WTC11 (cell line): ENCODE results near the gene AP5B1. TPM values are rescaled to one million over a fixed set of nuclear protein-coding genes. Genes with fewer than 3 reads are reported as not detected.

Source experiments
- ATAC-seq: fragments of 200-7000 bp; cut with Tn5 transposase; 2 replicates; pipeline ENCODE4 v1.10.0; 2021; ENCODE audit warnings: mild to moderate bottlenecking, moderate library complexity
- CTCF ChIA-PET: fragments of 300-600 bp; sonication (Branson Sonifier 250); formaldehyde crosslinking; loops from one replicate; lab custom pipeline; 2021; ENCODE audit warnings: antibody characterized with exemption; lab: Charles Lee
- POLR2A ChIA-PET: fragments of 350-600 bp; sonication (Branson Sonifier 250); formaldehyde crosslinking; loops from one replicate; lab custom pipeline; 2021; ENCODE audit warnings: antibody characterized with exemption; lab: Charles Lee
- DNase-seq: peaks from one replicate; pipeline ENCODE4 v3.0.0; 2021; ENCODE audit warnings: low spot score
- H3K27ac Mint-ChIP-seq: 2 replicates; pipeline ENCODE4 v1.8.0; 2021; ENCODE audit warnings: mixed read lengths
- H3K27me3 Mint-ChIP-seq: 2 replicates; pipeline ENCODE4 v1.8.0; 2021; ENCODE audit warnings: low read depth, mild to moderate bottlenecking, moderate library complexity, mixed read lengths
- H3K36me3 Mint-ChIP-seq: 2 replicates; pipeline ENCODE4 v1.8.0; 2021; ENCODE audit warnings: mixed read lengths
- H3K4me1 Mint-ChIP-seq: 2 replicates; pipeline ENCODE4 v1.8.0; 2022; ENCODE audit warnings: mixed read lengths
- H3K4me3 Mint-ChIP-seq: 2 replicates; pipeline ENCODE4 v1.8.0; 2021; ENCODE audit warnings: mild to moderate bottlenecking, moderate library complexity, mixed read lengths
- H3K9me3 Mint-ChIP-seq: 2 replicates; pipeline ENCODE4 v1.8.0; 2021; ENCODE audit warnings: mixed read lengths
- AR ChIP-seq: fragments of 250-450 bp; sonication (Bioruptor Pico); IDR thresholded peaks from 2 replicates; pipeline ENCODE4 v1.9.0; 2021; ENCODE audit warnings: mild to moderate bottlenecking
- ARID4B ChIP-seq: sonication (generic); formaldehyde crosslinking; IDR thresholded peaks from 2 replicates; pipeline ENCODE4 v1.8.0; 2023; ENCODE audit warnings: missing genetic modification reagents, mild to moderate bottlenecking, borderline replicate concordance
- FOXP1 ChIP-seq: sonication (generic); formaldehyde crosslinking; IDR thresholded peaks from 2 replicates; pipeline ENCODE4 v1.8.0; 2022; ENCODE audit warnings: missing genetic modification reagents, mild to moderate bottlenecking, moderate library complexity, borderline replicate concordance
- JAZF1 ChIP-seq: fragments of 250-450 bp; sonication (Bioruptor Pico); IDR thresholded peaks from 2 replicates; pipeline ENCODE4 v1.9.0; 2021; ENCODE audit warnings: moderate library complexity, mild to moderate bottlenecking, inconsistent platforms
- KAT7 ChIP-seq: sonication (generic); formaldehyde crosslinking; IDR thresholded peaks from 2 replicates; pipeline ENCODE4 v1.8.1; 2023; ENCODE audit warnings: missing genetic modification reagents, mild to moderate bottlenecking, borderline replicate concordance
- NFYB ChIP-seq: sonication (generic); formaldehyde crosslinking; conservative IDR thresholded peaks from 2 replicates; pipeline ENCODE4 v1.8.0; 2022; ENCODE audit warnings: low read depth, missing genetic modification reagents
- NR1H2 ChIP-seq: sonication (generic); formaldehyde crosslinking; IDR thresholded peaks from 2 replicates; pipeline ENCODE4 v1.9.0; 2021; ENCODE audit warnings: mild to moderate bottlenecking, moderate library complexity, missing genetic modification reagents
- OVOL2 ChIP-seq: fragments of 250-450 bp; sonication (Bioruptor Pico); IDR thresholded peaks from 2 replicates; pipeline ENCODE4 v1.9.0; 2021; ENCODE audit warnings: mild to moderate bottlenecking, borderline replicate concordance
- PRRX2 ChIP-seq: fragments of 250-450 bp; sonication (Bioruptor Pico); IDR thresholded peaks from 2 replicates; pipeline ENCODE4 v1.8.0; 2021; ENCODE audit warnings: mild to moderate bottlenecking
- USF2 ChIP-seq: sonication (generic); formaldehyde crosslinking; IDR thresholded peaks from 2 replicates; pipeline ENCODE4 v1.8.1; 2023; ENCODE audit warnings: mild to moderate bottlenecking, missing genetic modification reagents, moderate library complexity
- ZMAT4 ChIP-seq: fragments of 250-450 bp; sonication (Bioruptor Pico); IDR thresholded peaks from 2 replicates; pipeline ENCODE4 v1.9.0; 2021; ENCODE audit warnings: mild to moderate bottlenecking
- ZNF121 ChIP-seq: sonication (generic); formaldehyde crosslinking; IDR thresholded peaks from 2 replicates; pipeline ENCODE4 v1.8.0; 2023; ENCODE audit warnings: missing genetic modification reagents
- ZNF416 ChIP-seq: fragments of 250-450 bp; sonication (Bioruptor Pico); IDR thresholded peaks from 2 replicates; pipeline ENCODE4 v1.9.0; 2021; ENCODE audit warnings: mild to moderate bottlenecking, inconsistent platforms
- ZNF423 ChIP-seq: fragments of 250-450 bp; sonication (Bioruptor Pico); IDR thresholded peaks from 2 replicates; pipeline ENCODE4 v2.1.2; 2022; ENCODE audit warnings: mild to moderate bottlenecking, moderate library complexity
- total RNA-seq: library from RNA; stranded (reverse); gene quantifications from 3 replicates; pipeline ENCODE4 v1.2.3, GENCODE V29; 2021

Gene AP5B1
- total RNA-seq, 1 experiment from 2014 or later: 17.2 TPM

- TF ChIP-seq ARID4B (CRISPR knock-in tag) (no peak), NR1H2 (CRISPR knock-in tag) (no peak), JAZF1 (CRISPR knock-in tag) (no peak), FOXP1 (CRISPR knock-in tag) (no peak), OVOL2 (CRISPR knock-in tag) (no peak), PRRX2 (CRISPR knock-in tag) (no peak), ZNF416 (CRISPR knock-in tag) (no peak), AR (CRISPR knock-in tag) (no peak), ZNF121 (no peak), NFYB (CRISPR knock-in tag) (no peak), ZMAT4 (CRISPR knock-in tag) (no peak)
- DNase-seq (no peak), ATAC-seq (no peak)
- Mint-ChIP-seq H3K27ac (no peak overlapping the region), H3K9me3 (no peaks in the 10 kb centered on the region), H3K4me3 (no peak overlapping the region; the same call in 1 of the 2 replicates), H3K36me3 (no peaks in the 10 kb centered on the region), H3K4me1 (peaks cover 27% of the 10 kb centered on the region), H3K27me3 (peaks cover 52% of the 10 kb centered on the region)
- ChIA-PET CTCF (interaction anchor here (0.7 to 4.3 kb wide), 17 partner anchors 9 to 264 kb away, joined by 3 to 159 read pairs (median 40); partner anchors contain the start of genes CCDC85B, CFL1, FIBP and KAT5), POLR2A (no interaction called here)
Observed at GRCh38 chr11:65781962-65782815, 1.4 kb upstream of the AP5B1 start.

- CTCF ChIA-PET: interaction anchor here (0.5 to 4.3 kb wide), 24 partner anchors 10 to 264 kb away, joined by 3 to 159 read pairs (median 36); partner anchors contain the start of genes CCDC85B, CFL1, FIBP and KAT5
- H3K36me3 Mint-ChIP-seq: no peaks in the 10 kb centered on the region
- H3K4me3 Mint-ChIP-seq: peak overlapping the region; percentile 47
- H3K9me3 Mint-ChIP-seq: no peaks in the 10 kb centered on the region
- peaks cover 27% of the 10 kb centered on the region for H3K4me1 Mint-ChIP-seq
- POLR2A ChIA-PET: interaction anchor here (1.2 kb wide), 1 partner anchor 79 kb away, joined by 4 read pairs; the partner anchor contains the start of gene MUS81
- peak; percentile 73 for DNase-seq
- peaks cover 45% of the 10 kb centered on the region for H3K27me3 Mint-ChIP-seq
- H3K27ac Mint-ChIP-seq: no peak overlapping the region
- TF ChIP-seq USF2 (CRISPR knock-in tag) (0 out of 2 replicates have a peak, but pooled peaks have one; percentile 18), ZNF423 (CRISPR knock-in tag) (peak; percentile 93), KAT7 (CRISPR knock-in tag) (no peak)
- peak; percentile 18 for ATAC-seq
Observed at GRCh38 chr11:65781152-65781961, 581 bp upstream of the AP5B1 start.
